ENCODE results near the gene CAPN12.

CAPN12 gene

GRCh38 chr19:38720559-38721236, 23.6 kb downstream of the CAPN12 start:
- Histone ChIP-seq H3K4me1 (ENCODE audit: insufficient read depth, low read length, poor library complexity, severe bottlenecking) (no peaks in the 10 kb centered on the region), H4K20me1 (ENCODE audit: insufficient read depth, low read length, poor library complexity, severe bottlenecking) (no peaks in the 10 kb centered on the region), H3K36me3 (ENCODE audit: insufficient read depth, low read length) (peaks cover 92% of the 10 kb centered on the region; the same call in 1 of the 2 replicates), H3K9me2 (replicated peaks; ENCODE audit: low read depth, low read length) (no peaks in the 10 kb centered on the region), H3K79me2 (ENCODE audit: insufficient read depth, low read length) (no peaks in the 10 kb centered on the region), H2AFZ (ENCODE audit: low read length) (no peak overlapping the region), H3K9ac (ENCODE audit: low read depth, low read length, poor library complexity, severe bottlenecking) (no peak overlapping the region), H3K4me3 (ENCODE audit: low read length, poor library complexity, severe bottlenecking) (no peak overlapping the region), H3F3A (ENCODE audit: low read depth) (no peaks in the 10 kb centered on the region), H3K9me3 (ENCODE audit: insufficient read depth, low read depth, low read length) (no peaks in the 10 kb centered on the region), H3K4me2 (ENCODE audit: low read depth, low read length, poor library complexity, severe bottlenecking) (no peak overlapping the region), H3K27me3 (ENCODE audit: insufficient read depth, low read length, poor library complexity, severe bottlenecking) (no peaks in the 10 kb centered on the region)
- TF ChIP-seq CTCF (conservative IDR thresholded peaks at IDR 0.05; ENCODE audit: low read length) (no peak), EZH2phosphoT487 (IDR thresholded peaks at IDR 0.05; ENCODE audit: borderline replicate concordance) (no peak)

- Histone ChIP-seq H4K20me1 (ENCODE audit: insufficient read depth, low read length, poor library complexity, severe bottlenecking) (no peaks in the 10 kb centered on the region), H3K4me3 (ENCODE audit: low read length, poor library complexity, severe bottlenecking) (no peak overlapping the region), H3F3A (ENCODE audit: low read depth) (no peaks in the 10 kb centered on the region), H3K9me3 (ENCODE audit: insufficient read depth, low read depth, low read length) (no peaks in the 10 kb centered on the region), H3K36me3 (ENCODE audit: insufficient read depth, low read length) (peaks cover 88% of the 10 kb centered on the region; the same call in 1 of the 2 replicates), H3K79me2 (ENCODE audit: insufficient read depth, low read length) (no peaks in the 10 kb centered on the region), H3K27me3 (ENCODE audit: insufficient read depth, low read length, poor library complexity, severe bottlenecking) (no peaks in the 10 kb centered on the region), H3K9me2 (replicated peaks; ENCODE audit: low read depth, low read length) (no peaks in the 10 kb centered on the region), H3K4me1 (ENCODE audit: insufficient read depth, low read length, poor library complexity, severe bottlenecking) (no peaks in the 10 kb centered on the region), H2AFZ (ENCODE audit: low read length) (no peak overlapping the region), H3K9ac (ENCODE audit: low read depth, low read length, poor library complexity, severe bottlenecking) (no peak overlapping the region), H3K4me2 (ENCODE audit: low read depth, low read length, poor library complexity, severe bottlenecking) (no peak overlapping the region)
- no peak for TF ChIP-seq EZH2phosphoT487 (IDR thresholded peaks at IDR 0.05; ENCODE audit: borderline replicate concordance)
Observed at GRCh38 chr19:38719761-38720558, 24.3 kb downstream of the CAPN12 start.

DNA sequence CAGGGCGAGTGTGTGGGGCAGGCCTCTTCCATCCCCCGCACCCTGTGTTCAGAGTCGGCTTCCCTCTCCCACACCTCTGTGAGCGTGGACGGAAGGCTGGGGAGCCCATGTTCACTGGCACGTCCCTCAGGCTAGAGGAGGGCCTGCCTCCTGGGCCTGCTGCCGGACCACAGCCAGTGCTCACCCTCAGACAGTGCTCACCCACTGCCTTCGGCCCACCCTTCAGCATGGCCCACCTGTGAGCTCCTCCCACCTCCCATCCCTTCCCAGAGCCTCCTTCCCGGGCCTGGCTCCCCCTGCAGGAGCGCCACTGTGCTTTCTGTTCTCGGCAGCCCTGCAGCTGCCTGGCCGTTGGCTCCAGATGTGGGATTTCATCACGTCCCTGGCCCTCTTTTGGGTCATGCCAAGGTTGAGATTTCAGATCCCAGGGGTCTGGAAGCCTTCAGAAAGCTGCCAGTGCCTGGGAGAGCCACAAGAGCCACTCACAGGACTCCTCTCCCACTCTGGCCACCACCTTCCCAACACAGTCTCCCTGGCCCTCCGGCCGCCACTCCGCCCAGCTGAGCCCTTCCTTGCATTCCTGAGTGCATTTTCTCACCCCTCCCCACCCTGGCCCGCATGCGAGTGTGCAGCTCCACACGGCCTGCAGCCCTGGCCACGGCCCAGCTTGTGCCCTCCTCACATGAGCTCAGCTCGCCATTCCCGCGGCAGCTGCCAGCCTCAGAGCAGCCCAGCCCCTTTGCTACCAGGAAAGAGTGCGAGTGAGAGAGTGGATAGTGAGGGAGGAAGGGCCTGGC, 25.3 kb downstream of the CAPN12 start:
- H3K27me3 ChIP-seq (ENCODE audit: insufficient read depth, low read length, poor library complexity, severe bottlenecking), result no peaks in the 10 kb centered on the region
- no peaks in the 10 kb centered on the region for H3K79me2 ChIP-seq (ENCODE audit: insufficient read depth, low read length)
- H3K36me3 ChIP-seq (ENCODE audit: insufficient read depth, low read length), result peaks cover 88% of the 10 kb centered on the region; the same call in 1 of the 2 replicates
- H3K9me2 ChIP-seq (replicated peaks; ENCODE audit: low read depth, low read length), result no peaks in the 10 kb centered on the region
- H3F3A ChIP-seq (ENCODE audit: low read depth), result no peaks in the 10 kb centered on the region
- TF ChIP-seq EZH2phosphoT487 (IDR thresholded peaks at IDR 0.05; ENCODE audit: borderline replicate concordance) (no peak), CTCF (conservative IDR thresholded peaks at IDR 0.05; ENCODE audit: low read length) (no peak)
- H3K9me3 ChIP-seq (ENCODE audit: insufficient read depth, low read depth, low read length), result no peaks in the 10 kb centered on the region
- H3K4me2 ChIP-seq (ENCODE audit: low read depth, low read length, poor library complexity, severe bottlenecking), result no peak overlapping the region
- H3K4me1 ChIP-seq (ENCODE audit: insufficient read depth, low read length, poor library complexity, severe bottlenecking), result no peaks in the 10 kb centered on the region
- H3K4me3 ChIP-seq (ENCODE audit: low read length, poor library complexity, severe bottlenecking), result no peak overlapping the region
- H3K9ac ChIP-seq (ENCODE audit: low read depth, low read length, poor library complexity, severe bottlenecking), result no peak overlapping the region
- no peaks in the 10 kb centered on the region for H4K20me1 ChIP-seq (ENCODE audit: insufficient read depth, low read length, poor library complexity, severe bottlenecking)
- no peak overlapping the region for H2AFZ ChIP-seq (ENCODE audit: low read length)
